Thyroid gland (tissue), 4 donors: ENCODE data around the gene TSPAN9.

Source experiments
- POLR2A ChIP-seq, 2 donors: fragments of 450-650 bp; IDR thresholded peaks; one replicate each; pipeline ENCODE4 v1.6.1; 2017; ENCODE audit warnings: antibody characterized with exemption in 2 of 2, mild to moderate bottlenecking in 2 of 2, moderate library complexity in 1 of 2
- TF ChIP-seq, protein P1 (sequence below), 6 experiments: fragments of 200-600 bp in 3 of 6; fragments of 450-650 bp in 3 of 6; sonication (generic) in 3 of 6; IDR thresholded peaks; one replicate each; pipeline ENCODE4 v1.5.1; 2016 to 2019; ENCODE audit warnings: antibody characterized with exemption in 6 of 6, mild to moderate bottlenecking in 2 of 6, inconsistent platforms in 1 of 6, moderate library complexity in 1 of 6

DNA sequence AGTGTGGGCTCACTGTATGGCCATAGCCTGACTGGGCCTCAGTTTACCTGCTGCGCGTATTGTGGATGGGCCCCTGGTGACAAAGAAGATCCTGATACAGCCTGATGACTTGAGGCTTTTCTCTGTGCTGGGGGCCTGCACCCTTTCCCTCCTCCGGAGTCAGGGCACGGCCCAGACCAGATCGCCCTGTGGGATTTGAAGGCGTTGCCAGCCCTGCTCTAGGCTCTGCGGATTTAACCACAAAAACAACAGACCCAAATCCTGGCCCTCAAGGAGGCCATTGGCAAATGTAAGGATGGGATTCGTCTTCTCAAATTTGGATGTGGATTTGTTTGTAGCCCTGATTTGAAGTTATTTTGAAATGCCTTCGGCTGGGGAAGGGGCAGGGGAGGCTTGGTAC lies 195.8 kb downstream of the TSPAN9 start:
- no peak for TF ChIP-seq POLR2A (IDR thresholded peaks at IDR 0.05)
- TF ChIP-seq, protein P1, sequence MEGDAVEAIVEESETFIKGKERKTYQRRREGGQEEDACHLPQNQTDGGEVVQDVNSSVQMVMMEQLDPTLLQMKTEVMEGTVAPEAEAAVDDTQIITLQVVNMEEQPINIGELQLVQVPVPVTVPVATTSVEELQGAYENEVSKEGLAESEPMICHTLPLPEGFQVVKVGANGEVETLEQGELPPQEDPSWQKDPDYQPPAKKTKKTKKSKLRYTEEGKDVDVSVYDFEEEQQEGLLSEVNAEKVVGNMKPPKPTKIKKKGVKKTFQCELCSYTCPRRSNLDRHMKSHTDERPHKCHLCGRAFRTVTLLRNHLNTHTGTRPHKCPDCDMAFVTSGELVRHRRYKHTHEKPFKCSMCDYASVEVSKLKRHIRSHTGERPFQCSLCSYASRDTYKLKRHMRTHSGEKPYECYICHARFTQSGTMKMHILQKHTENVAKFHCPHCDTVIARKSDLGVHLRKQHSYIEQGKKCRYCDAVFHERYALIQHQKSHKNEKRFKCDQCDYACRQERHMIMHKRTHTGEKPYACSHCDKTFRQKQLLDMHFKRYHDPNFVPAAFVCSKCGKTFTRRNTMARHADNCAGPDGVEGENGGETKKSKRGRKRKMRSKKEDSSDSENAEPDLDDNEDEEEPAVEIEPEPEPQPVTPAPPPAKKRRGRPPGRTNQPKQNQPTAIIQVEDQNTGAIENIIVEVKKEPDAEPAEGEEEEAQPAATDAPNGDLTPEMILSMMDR (IDR thresholded peaks at IDR 0.05), result no peak
